Right cardiac atrium (tissue), 5 donors: ENCODE measurements around the gene NEMP1. TPM values are rescaled to one million over a fixed set of nuclear protein-coding genes. Genes with fewer than 3 reads are reported as not detected.
"Not testable (repeated sequence)": the region's sequence is repeated elsewhere in the genome, so short reads cannot be mapped to it uniquely, and the experiment has no call there.

Experiments used
- ATAC-seq, 2 donors: fragments of 200-7000 bp; cut with Tn5 transposase; one replicate each; pipeline versions ENCODE4 v1.8.0 to v1.9.1; 2020; ENCODE audit warnings: moderate library complexity in 2 of 2, mild to moderate bottlenecking in 1 of 2
- DNase-seq, 3 donors: peaks; one replicate each; pipeline ENCODE4 v3.0.0-alpha.2; 2020
- H3K27ac ChIP-seq: one replicate; pipeline ENCODE4 v1.5.1; 2013; ENCODE audit warnings: mild to moderate bottlenecking, low read length, control low read depth, moderate library complexity
- H3K27me3 ChIP-seq: one replicate; pipeline ENCODE4 v1.6.1; 2013; ENCODE audit not compliant: control insufficient read depth, insufficient read depth
- H3K4me1 ChIP-seq: one replicate; pipeline ENCODE4 v1.6.1; 2013; ENCODE audit warnings: low read length; ENCODE audit not compliant: control insufficient read depth, insufficient read depth
- H3K4me3 ChIP-seq: one replicate; pipeline ENCODE4 v1.5.1; 2013; ENCODE audit warnings: low read length, control low read depth
- H3K9me3 ChIP-seq: one replicate; pipeline ENCODE4 v1.6.1; 2013; ENCODE audit warnings: low read length; ENCODE audit not compliant: control insufficient read depth
- WGBS: extraction: QIAGEN DNeasy Blood & Tissue Kit; methylation state at CpG from one replicate; pipeline ENCODE4 v1.1.7; 2013; 5-methylcytosine and 5-hydroxymethylcytosine counted together
- intact Hi-C, 4 donors: fragments of 100-400 bp; cut with DNase I; formaldehyde crosslinking; loops; one replicate each; pipeline versions ENCODE4 v1.11.0 to v1.14.0; 2022 to 2023
- long read RNA-seq, 4 donors: library from polyadenylated mRNA; unstranded; transcript quantifications; one replicate each; pipeline ENCODE4 v2.0.0, GENCODE V29; 2020 to 2021
- polyA plus RNA-seq: library from polyadenylated mRNA; stranded (reverse); fragments of 200-250 nt; gene quantifications from one replicate; pipeline ENCODE4 v1.2.3, GENCODE V29; 2013
- total RNA-seq, 4 donors: library from RNA; stranded (reverse); fragmentation: NEBNext Ultra II Directional; extraction: Animal tissue kit (Norgen Biotek cat#: 25700); gene quantifications; one replicate each; pipeline ENCODE4 v1.2.1, GENCODE V29; 2021
- donor health status: healthy with polysubstance abuse.
- donor health status: DM: no; HTN: yes; CAD: no.
- donor health status: DM: no; HTN: no; CAD: no.
- donor health status: DM: no; HTN: yes; CAD: no; lungs with severe emphysema.
- donor health status: DM: yes; HTN: yes; CAD: no.

The NEMP1 gene
- total RNA-seq = 1 to 10 TPM; 4.4 to 6.1 (median 5.1) TPM
- 1.6 TPM for polyA plus RNA-seq
- long read RNA-seq, donor 1, full-length matches to known transcripts = 1 of 5 reads
- long read RNA-seq, donor 1, partial matches to known transcripts = 1 of 5 reads
- long read RNA-seq, donor 1, other reads (novel, unspliced or antisense) = 3 of 5 reads
- long read RNA-seq, donor 2, full-length matches to known transcripts = 1 of 2 reads
- long read RNA-seq, donor 2, partial matches to known transcripts = 0 of 2 reads
- long read RNA-seq, donor 2, other reads (novel, unspliced or antisense) = 1 of 2 reads
- long read RNA-seq, donor 3, full-length matches to known transcripts = 3 of 12 reads
- long read RNA-seq, donor 3, partial matches to known transcripts = 0 of 12 reads
- long read RNA-seq, donor 3, other reads (novel, unspliced or antisense) = 9 of 12 reads
- long read RNA-seq, donor 4, full-length matches to known transcripts = 1 of 1 reads
- long read RNA-seq, donor 4, partial matches to known transcripts = 0 of 1 reads
- long read RNA-seq, donor 4, other reads (novel, unspliced or antisense) = 0 of 1 reads

GRCh38 chr12:57078519-57079404 is at the start of gene NEMP1:
Gene NEMP1 (minus strand): TSS chr12:57078791. CDS start chr12:57078745, 46 bp downstream.
- intact Hi-C loops = loop anchor here in 1 of 4 donors (10.0 kb wide), 1 partner anchor 96 kb away; no protein-coding TSS in a partner anchor

GRCh38 chr12:57127726-57128518 is 49.3 kb upstream of the NEMP1 start, which contains the start of gene LRP1:
Gene LRP1 (plus strand): TSS chr12:57128483. CDS start chr12:57128965, 482 bp downstream.
- H3K4me1 ChIP-seq = peaks cover 6% of the 10 kb centered on the region
- H3K9me3 ChIP-seq = no peaks in the 10 kb centered on the region
- WGBS = under 1% methylated on average over 57 of the region's 57 CpGs
- H3K27ac ChIP-seq = peak within 1 kb of the TSS; percentile 100
- ATAC-seq (peak; percentile 82 to 86), DNase-seq (peak; percentile 90 to 95 (median 94))
- intact Hi-C loops = no loop called here
- peak within 1 kb of the TSS; percentile 97 for H3K4me3 ChIP-seq
- no peaks in the 10 kb centered on the region for H3K27me3 ChIP-seq

More at GRCh38 chr12:57078519-57079404, at the start of gene NEMP1:
- Histone ChIP-seq H3K9me3 (no peaks in the 10 kb centered on the region), H3K4me3 (peak within 1 kb of the TSS; percentile 62), H3K27ac (peak within 1 kb of the TSS; percentile 53), H3K4me1 (no peaks in the 10 kb centered on the region), H3K27me3 (no peaks in the 10 kb centered on the region)
- under 1% methylated on average over 39 of the region's 39 CpGs for WGBS
- peak; percentile 100 for ATAC-seq
- peak; percentile 95 to 97 (median 97) for DNase-seq

GRCh38 chr12:57127101-57127725 is 48.6 kb upstream of the NEMP1 start:
- Histone ChIP-seq H3K4me3 (peak overlapping the region; percentile 97), H3K4me1 (peaks cover 4% of the 10 kb centered on the region), H3K9me3 (no peaks in the 10 kb centered on the region), H3K27me3 (no peaks in the 10 kb centered on the region), H3K27ac (peak overlapping the region; percentile 100)
- DNase-seq = peak; percentile 71 to 91 (median 88)
- 3% methylated on average over 26 of the region's 26 CpGs for WGBS
- peak; percentile 39 to 45 for ATAC-seq
- intact Hi-C loops = no loop called here

- 55% methylated on average over 7 of the region's 7 CpGs for WGBS
- intact Hi-C loops = no loop called here
These were observed 48.0 kb upstream of the NEMP1 start for GRCh38 chr12:57126561-57126960.

GRCh38 chr12:57126061-57126460 is 47.5 kb upstream of the NEMP1 start:
- Histone ChIP-seq H3K4me3 (no peak overlapping the region), H3K4me1 (no peaks in the 10 kb centered on the region), H3K9me3 (no peaks in the 10 kb centered on the region), H3K27ac (no peak overlapping the region), H3K27me3 (no peaks in the 10 kb centered on the region)
- intact Hi-C loops = no loop called here
- WGBS = 95% methylated on average over 11 of the region's 11 CpGs
- DNase-seq = peak in 1 of 3 donors; percentile 26
- no peak for ATAC-seq

More at GRCh38 chr12:57126561-57126960, 48.0 kb upstream of the NEMP1 start:
- H3K27ac ChIP-seq = peak overlapping the region; percentile 100
- DNase-seq = peak in 1 of 3 donors; percentile 36
- no peaks in the 10 kb centered on the region for H3K9me3 ChIP-seq
- no peak overlapping the region for H3K4me3 ChIP-seq
- no peaks in the 10 kb centered on the region for H3K4me1 ChIP-seq
- H3K27me3 ChIP-seq = no peaks in the 10 kb centered on the region
- ATAC-seq = no peak

- Histone ChIP-seq H3K4me1 (no peaks in the 10 kb centered on the region), H3K9me3 (no peaks in the 10 kb centered on the region), H3K27me3 (no peaks in the 10 kb centered on the region), H3K4me3 (no peak overlapping the region), H3K27ac (no peak overlapping the region)
- intact Hi-C loops = loop anchor here (2.0 to 5.0 kb wide), 3 partner anchors 50 to 58 kb away; no protein-coding TSS in a partner anchor
- peak in 1 of 2 donors; percentile 42 for ATAC-seq
- 14% methylated on average over 10 of the region's 10 CpGs for WGBS
- DNase-seq = peak; percentile 56 to 83 (median 69)
These were observed 45.8 kb upstream of the NEMP1 start for GRCh38 chr12:57124261-57124877.

GRCh38 chr12:57123813-57124212 is 45.2 kb upstream of the NEMP1 start:
- Histone ChIP-seq H3K4me1 (peaks cover under 1% of the 10 kb centered on the region), H3K27me3 (no peaks in the 10 kb centered on the region), H3K27ac (no peak overlapping the region), H3K4me3 (no peak overlapping the region), H3K9me3 (no peaks in the 10 kb centered on the region)
- ATAC-seq = no peak
- intact Hi-C loops = loop anchor here (2.0 to 5.0 kb wide), 3 partner anchors 51 to 59 kb away; no protein-coding TSS in a partner anchor
- no peak for DNase-seq
- 37% methylated on average over 2 of the region's 2 CpGs for WGBS

- not testable (repeated sequence) for H3K4me1 ChIP-seq, H3K27ac ChIP-seq, H3K27me3 ChIP-seq, H3K9me3 ChIP-seq, ATAC-seq, H3K4me3 ChIP-seq, DNase-seq
- intact Hi-C loops = loop anchor here in 1 of 4 donors (5.0 kb wide), 1 partner anchor 57 kb away; no protein-coding TSS in a partner anchor
- WGBS = 91% methylated on average over 11 of the region's 11 CpGs
These were observed 42.1 kb upstream of the NEMP1 start for GRCh38 chr12:57120718-57121117.

GRCh38 chr12:57119294-57120085 is 40.9 kb upstream of the NEMP1 start:
- DNase-seq = no peak
- H3K27me3 ChIP-seq = no peaks in the 10 kb centered on the region
- intact Hi-C loops = loop anchor here in 2 of 4 donors (5.0 to 10.0 kb wide), 2 partner anchors 58 to 105 kb away; partner anchors contain the start of gene TAC3 (in 1 of the 2)

More at GRCh38 chr12:57119294-57120085, 40.9 kb upstream of the NEMP1 start:
- H3K4me3 ChIP-seq = no peak overlapping the region
- peak in 1 of 2 donors; percentile 9 for ATAC-seq
- 84% methylated on average over 5 of the region's 5 CpGs for WGBS
- peaks cover 3% of the 10 kb centered on the region for H3K4me1 ChIP-seq
- H3K9me3 ChIP-seq = no peaks in the 10 kb centered on the region
- no peak overlapping the region for H3K27ac ChIP-seq
